Neuronal stem cell (in vitro differentiated cells): Measurements from ENCODE around the gene IQSEC2.

Experiments
- DNase-seq: peaks from one replicate; pipeline ENCODE4 v3.0.0-alpha.2; 2013; ENCODE audit warnings: low spot score
- H2AFZ ChIP-seq: one replicate; pipeline ENCODE4 v1.6.1; 2013; ENCODE audit warnings: mild to moderate bottlenecking, low read length, inconsistent platforms
- H2AK5ac ChIP-seq: 2 replicates; pipeline ENCODE4 v1.6.1; 2013; ENCODE audit warnings: low read depth, mild to moderate bottlenecking, inconsistent platforms, low read length, moderate library complexity, mixed read lengths
- H2BK120ac ChIP-seq: 2 replicates; pipeline ENCODE4 v1.6.1; 2013; ENCODE audit warnings: low read depth, mild to moderate bottlenecking, inconsistent platforms, low read length, moderate library complexity, mixed read lengths
- H2BK12ac ChIP-seq: one replicate; pipeline ENCODE4 v1.6.1; 2013; ENCODE audit warnings: low read length, inconsistent platforms
- H2BK15ac ChIP-seq: 2 replicates; pipeline ENCODE4 v1.6.1; 2013; ENCODE audit warnings: mild to moderate bottlenecking, low read length, inconsistent platforms, mixed read lengths
- H2BK5ac ChIP-seq: one replicate; pipeline ENCODE4 v1.6.1; 2013; ENCODE audit warnings: inconsistent platforms, mild to moderate bottlenecking, low read length, moderate library complexity
- H3K14ac ChIP-seq: one replicate; pipeline ENCODE4 v1.6.1; 2013; ENCODE audit warnings: low read length, inconsistent platforms
- H3K18ac ChIP-seq: 2 replicates; pipeline ENCODE4 v1.6.1; 2013; ENCODE audit warnings: low read length, inconsistent platforms
- H3K23ac ChIP-seq: 2 replicates; pipeline ENCODE4 v1.6.1; 2013; ENCODE audit warnings: low read depth, mild to moderate bottlenecking, mixed read lengths, low read length, inconsistent platforms; ENCODE audit not compliant: poor library complexity
- H3K27ac ChIP-seq: replicated peaks from 3 replicates; pipeline ENCODE4 v1.5.1; 2013; ENCODE audit warnings: low read length, inconsistent platforms
- H3K27me3 ChIP-seq, 3 experiments: 2 replicates each; pipeline ENCODE4 v1.6.1; 2013; ENCODE audit warnings: low read length in 3 of 3, mild to moderate bottlenecking in 2 of 3, inconsistent platforms in 1 of 3, low read depth in 1 of 3, mixed read lengths in 1 of 3, moderate library complexity in 1 of 3; ENCODE audit not compliant: control insufficient read depth in 3 of 3, insufficient read depth in 3 of 3
- H3K36me3 ChIP-seq, 2 donors: replicated peaks in 1 of 2; 2 replicates each; pipeline ENCODE4 v1.6.1; 2013; ENCODE audit warnings: low read length in 2 of 2; ENCODE audit not compliant: control insufficient read depth in 2 of 2, insufficient read depth in 2 of 2
- H3K4ac ChIP-seq: 2 replicates; pipeline ENCODE4 v1.6.1; 2013; ENCODE audit warnings: inconsistent platforms, mild to moderate bottlenecking, low read length, moderate library complexity
- H3K4me1 ChIP-seq, 2 donors: 1 replicate in 1 of 2; 2 replicates in 1 of 2; pipeline ENCODE4 v1.6.1; 2013; ENCODE audit warnings: low read length in 2 of 2, low read depth in 1 of 2; ENCODE audit not compliant: control insufficient read depth in 2 of 2, insufficient read depth in 1 of 2
- H3K4me2 ChIP-seq: one replicate; pipeline ENCODE4 v1.6.1; 2013; ENCODE audit warnings: mild to moderate bottlenecking, low read length, inconsistent platforms; ENCODE audit not compliant: insufficient read depth, poor library complexity, severe bottlenecking
- H3K4me3 ChIP-seq, 2 donors: 2 replicates each; pipeline ENCODE4 v1.5.1; 2013; ENCODE audit warnings: low read length in 2 of 2, mild to moderate bottlenecking in 2 of 2, inconsistent platforms in 1 of 2, moderate library complexity in 1 of 2
- H3K79me1 ChIP-seq: one replicate; pipeline ENCODE4 v1.6.1; 2013; ENCODE audit warnings: low read depth, mild to moderate bottlenecking, inconsistent platforms, low read length, moderate library complexity
- H3K9ac ChIP-seq: one replicate; pipeline ENCODE4 v1.6.1; 2013; ENCODE audit warnings: mild to moderate bottlenecking, low read depth, low read length, inconsistent platforms; ENCODE audit not compliant: poor library complexity
- H3K9me3 ChIP-seq, 2 donors: replicated peaks in 1 of 2; 2 replicates each; pipeline versions ENCODE3 to v1.6.1; 2013; ENCODE audit warnings: low read length in 2 of 2, mild to moderate bottlenecking in 2 of 2, inconsistent platforms in 1 of 2, low read depth in 1 of 2, mixed read lengths in 1 of 2, moderate library complexity in 1 of 2; ENCODE audit not compliant: control insufficient read depth in 2 of 2, insufficient read depth in 1 of 2
- H4K8ac ChIP-seq: one replicate; pipeline ENCODE4 v1.6.1; 2013; ENCODE audit warnings: low read depth, mild to moderate bottlenecking, inconsistent platforms, low read length, moderate library complexity
- H4K91ac ChIP-seq: one replicate; pipeline ENCODE4 v1.6.1; 2013; ENCODE audit warnings: low read length, low read depth, mild to moderate bottlenecking, inconsistent platforms; ENCODE audit not compliant: poor library complexity
- WGBS, 2 donors: extraction: QIAGEN DNeasy Blood & Tissue Kit; methylation state at CpG; one replicate each; pipeline ENCODE4 v1.1.7; 2013; ENCODE audit warnings: missing lambda C conversion rate in 2 of 2, mixed read lengths in 1 of 2; ENCODE audit not compliant: insufficient read length in 2 of 2, insufficient replicate concordance in 1 of 2; ENCODE audit errors: extremely low coverage in 2 of 2; 5-methylcytosine and 5-hydroxymethylcytosine counted together

The IQSEC2 gene

GRCh38 chrX:53246231-53246630, 35.2 kb downstream of the IQSEC2 start:
- Histone ChIP-seq H3K14ac (no peak overlapping the region), H3K18ac (no peak overlapping the region), H4K91ac (no peak overlapping the region), H3K4me1 (peaks cover 0 to 5% of the 10 kb centered on the region in 2 donors), H2BK120ac (no peak overlapping the region), H3K27me3 (no peaks in the 10 kb centered on the region), H3K79me1 (no peaks in the 10 kb centered on the region), H3K27ac (no peak overlapping the region), H4K8ac (no peak overlapping the region), H3K4me2 (no peak overlapping the region), H2BK5ac (no peak overlapping the region), H3K4me3 (no peak overlapping the region), H2AFZ (no peak overlapping the region), H2BK15ac (no peak overlapping the region), H3K36me3 (no peaks in the 10 kb centered on the region), H3K9me3 (no peaks in the 10 kb centered on the region), H3K23ac (no peak overlapping the region), H3K9ac (no peak overlapping the region), H3K4ac (no peak overlapping the region), H2BK12ac (no peak overlapping the region), H2AK5ac (no peak overlapping the region)
- no peak for DNase-seq
- WGBS, 2 donors = no CpG with 5 or more reads among the region's 2 CpGs

- Histone ChIP-seq H3K4me3 (no peak overlapping the region), H3K9me3 (no peaks in the 10 kb centered on the region), H2AFZ (no peak overlapping the region), H3K4me2 (no peak overlapping the region), H4K8ac (no peak overlapping the region), H2BK12ac (no peak overlapping the region), H3K9ac (no peak overlapping the region), H3K4me1 (no peaks in the 10 kb centered on the region), H4K91ac (no peak overlapping the region), H3K27me3 (no peaks in the 10 kb centered on the region), H3K23ac (no peak overlapping the region), H2BK120ac (no peak overlapping the region), H3K27ac (no peak overlapping the region), H3K4ac (no peak overlapping the region), H3K36me3 (no peaks in the 10 kb centered on the region), H3K79me1 (no peaks in the 10 kb centered on the region), H3K14ac (no peak overlapping the region), H2BK15ac (no peak overlapping the region), H2BK5ac (no peak overlapping the region), H3K18ac (no peak overlapping the region), H2AK5ac (no peak overlapping the region)
- DNase-seq = no peak
- WGBS, 2 donors = no CpG with 5 or more reads among the region's 1 CpG
These were observed 36.8 kb downstream of the IQSEC2 start for GRCh38 chrX:53244610-53245009.

- Histone ChIP-seq H4K8ac (no peak overlapping the region), H3K9ac (no peak overlapping the region), H3K4me1 (no peaks in the 10 kb centered on the region), H3K79me1 (no peaks in the 10 kb centered on the region), H3K18ac (no peak overlapping the region), H3K27me3 (no peaks in the 10 kb centered on the region), H2AK5ac (no peak overlapping the region), H4K91ac (no peak overlapping the region), H2BK120ac (no peak overlapping the region), H2BK5ac (no peak overlapping the region), H2BK15ac (no peak overlapping the region), H3K27ac (no peak overlapping the region), H2AFZ (no peak overlapping the region), H3K14ac (no peak overlapping the region), H3K4me3 (no peak overlapping the region), H3K23ac (no peak overlapping the region), H3K9me3 (no peaks in the 10 kb centered on the region), H3K4me2 (no peak overlapping the region), H3K36me3 (no peaks in the 10 kb centered on the region), H3K4ac (no peak overlapping the region), H2BK12ac (no peak overlapping the region)
- WGBS, 2 donors = no CpG with 5 or more reads among the region's 4 CpGs
- DNase-seq = no peak
These were observed 39.1 kb downstream of the IQSEC2 start for GRCh38 chrX:53242310-53242709.

GRCh38 chrX:53241558-53241957, 39.8 kb downstream of the IQSEC2 start:
- no peak overlapping the region for H3K23ac ChIP-seq
- no peak overlapping the region for H3K9ac ChIP-seq
- H2BK15ac ChIP-seq = no peak overlapping the region
- no peak overlapping the region for H2BK12ac ChIP-seq
- H2AK5ac ChIP-seq = no peak overlapping the region
- no peak overlapping the region for H3K4ac ChIP-seq
- no peak overlapping the region for H4K8ac ChIP-seq
- H3K27ac ChIP-seq = no peak overlapping the region
- H2BK5ac ChIP-seq = no peak overlapping the region
- H3K4me3 ChIP-seq = no peak overlapping the region
- H2AFZ ChIP-seq = no peak overlapping the region
- no peaks in the 10 kb centered on the region for H3K4me1 ChIP-seq
- H2BK120ac ChIP-seq = no peak overlapping the region
- no peak for DNase-seq
- no peak overlapping the region for H3K14ac ChIP-seq
- H3K9me3 ChIP-seq = no peaks in the 10 kb centered on the region
- no peaks in the 10 kb centered on the region for H3K27me3 ChIP-seq
- no peak overlapping the region for H4K91ac ChIP-seq
- H3K79me1 ChIP-seq = no peaks in the 10 kb centered on the region
- no CpG with 5 or more reads among the region's 7 CpGs for WGBS, 2 donors
- H3K36me3 ChIP-seq = no peaks in the 10 kb centered on the region
- H3K4me2 ChIP-seq = no peak overlapping the region
- no peak overlapping the region for H3K18ac ChIP-seq
